Right lobe of liver (tissue), 6 donors: ENCODE results near the gene SLC45A3. TPM values are rescaled to one million over a fixed set of nuclear protein-coding genes. Genes with fewer than 3 reads are reported as not detected.
A peak's percentile ranks its signal among the peaks of the same experiment; 100 is the strongest.

ENCODE experiments used
- ATAC-seq, 4 donors: fragments of 200-7000 bp; cut with Tn5 transposase; one replicate each; pipeline ENCODE4 v1.9.1; 2020; ENCODE audit warnings: mild to moderate bottlenecking in 4 of 4, moderate library complexity in 4 of 4
- DNase-seq, 3 donors: peaks; one replicate each; pipeline ENCODE4 v3.0.0-alpha.2; 2020
- H3K27ac ChIP-seq, 3 donors: fragments of 200-600 bp; one replicate each; pipeline ENCODE4 v1.8.0; 2022
- H3K27me3 ChIP-seq, 2 donors: fragments of 200-600 bp; one replicate each; pipeline ENCODE4 v1.8.0; 2022
- H3K36me3 ChIP-seq, 4 donors: fragments of 200-600 bp; sonication (generic) in 1 of 4; one replicate each; pipeline versions ENCODE4 v1.5.1 to v1.8.0; 2017 to 2022; ENCODE audit warnings: control low read depth in 1 of 4
- H3K4me1 ChIP-seq, 4 donors: fragments of 200-600 bp; sonication (generic) in 1 of 4; one replicate each; pipeline versions ENCODE4 v1.5.1 to v1.8.0; 2017 to 2022; ENCODE audit warnings: control low read depth in 1 of 4
- H3K4me3 ChIP-seq, 3 donors: fragments of 200-600 bp; one replicate each; pipeline ENCODE4 v1.8.0; 2022
- H3K9me3 ChIP-seq, 4 donors: fragments of 200-600 bp; sonication (generic) in 1 of 4; one replicate each; pipeline versions ENCODE4 v1.5.1 to v1.8.0; 2017 to 2022; ENCODE audit warnings: control low read depth in 1 of 4
- POLR2A ChIP-seq: fragments of 450-650 bp; IDR thresholded peaks from one replicate; pipeline ENCODE4 v1.6.1; 2017; ENCODE audit warnings: antibody characterized with exemption, mild to moderate bottlenecking
- WGBS: methylation state at CpG from one replicate; pipeline ENCODE4 v1.1.6; 2018; ENCODE audit warnings: low coverage, low lambda C conversion rate; ENCODE audit not compliant: insufficient coverage; ENCODE audit errors: missing lambda C conversion rate; 5-methylcytosine and 5-hydroxymethylcytosine counted together
- intact Hi-C, 2 donors: fragments of 100-400 bp; cut with DNase I; formaldehyde crosslinking; loops; one replicate each; pipeline versions ENCODE4 v1.11.2 to v1.14.1; 2022
- small RNA-seq, 2 experiments: library from RNA; depleted of rRNA; stranded (forward); fragments of <200 nt; gene quantifications; one replicate each; pipeline ENCODE3, GENCODE V24; 2016
- total RNA-seq, 6 experiments: library from RNA; depleted of rRNA in 2 of 6; stranded (reverse); fragments of >200 nt in 2 of 6; fragmentation: NEBNext Ultra II Directional in 3 of 6; extraction: Animal tissue kit (Norgen Biotek cat#: 25700) in 3 of 6; gene quantifications; one replicate each; pipeline versions ENCODE4 v1.1.0 to v1.2.4, GENCODE V29; 2016 to 2023
- TF ChIP-seq, protein P1 (sequence below), 4 donors: fragments of 200-600 bp in 3 of 4; fragments of 450-650 bp in 1 of 4; IDR thresholded peaks; one replicate each; pipeline versions ENCODE4 v1.5.1 to v1.8.0; 2016 to 2022; ENCODE audit warnings: antibody characterized with exemption in 4 of 4, mild to moderate bottlenecking in 2 of 4
- donor health status: DM: no; HTN: yes; CAD: no.
- donor health status: DM: no; HTN: no; CAD: no.
- donor health status: DM: no; HTN: no; CAD: no.
- donor health status: DM: no; HTN: yes; CAD: no.
- donor health status: DM: no; HTN: yes; CAD: no.

SLC45A3 gene
- total RNA-seq, 6 experiments from 2014 or later, result 6.9 to 27.0 (median 7.9) TPM

- no peaks in the 10 kb centered on the region for H3K9me3 ChIP-seq
- intact Hi-C loops, result no loop called here
- no peak overlapping the region for H3K27ac ChIP-seq
- H3K27me3 ChIP-seq, result no peaks in the 10 kb centered on the region
- peaks cover 0 to 12% (median 2%) of the 10 kb centered on the region in 4 donors for H3K36me3 ChIP-seq
- no peak overlapping the region for H3K4me3 ChIP-seq
- ATAC-seq (peak in 2 of 4 donors; percentile 28 to 37), DNase-seq (no peak)
- no peak for TF ChIP-seq POLR2A
- TF ChIP-seq, protein P1, sequence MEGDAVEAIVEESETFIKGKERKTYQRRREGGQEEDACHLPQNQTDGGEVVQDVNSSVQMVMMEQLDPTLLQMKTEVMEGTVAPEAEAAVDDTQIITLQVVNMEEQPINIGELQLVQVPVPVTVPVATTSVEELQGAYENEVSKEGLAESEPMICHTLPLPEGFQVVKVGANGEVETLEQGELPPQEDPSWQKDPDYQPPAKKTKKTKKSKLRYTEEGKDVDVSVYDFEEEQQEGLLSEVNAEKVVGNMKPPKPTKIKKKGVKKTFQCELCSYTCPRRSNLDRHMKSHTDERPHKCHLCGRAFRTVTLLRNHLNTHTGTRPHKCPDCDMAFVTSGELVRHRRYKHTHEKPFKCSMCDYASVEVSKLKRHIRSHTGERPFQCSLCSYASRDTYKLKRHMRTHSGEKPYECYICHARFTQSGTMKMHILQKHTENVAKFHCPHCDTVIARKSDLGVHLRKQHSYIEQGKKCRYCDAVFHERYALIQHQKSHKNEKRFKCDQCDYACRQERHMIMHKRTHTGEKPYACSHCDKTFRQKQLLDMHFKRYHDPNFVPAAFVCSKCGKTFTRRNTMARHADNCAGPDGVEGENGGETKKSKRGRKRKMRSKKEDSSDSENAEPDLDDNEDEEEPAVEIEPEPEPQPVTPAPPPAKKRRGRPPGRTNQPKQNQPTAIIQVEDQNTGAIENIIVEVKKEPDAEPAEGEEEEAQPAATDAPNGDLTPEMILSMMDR (IDR thresholded peaks at IDR 0.05), result no peak
- H3K4me1 ChIP-seq, result peaks cover 0 to 13% (median 0%) of the 10 kb centered on the region in 4 donors
- WGBS, result 63% methylated on average over 2 of the region's 2 CpGs
Measured at GRCh38 chr1:205610036-205610435, 70.3 kb downstream of the SLC45A3 start.

Small RNA genes within 50 kb of the gene (small RNA-seq; reads per million reads assigned to genes)
- 0 reads per million in 2 experiments for gene RF00017

Other genes with a start within 250 kb of the SLC45A3 start
- under 1 TPM in 1 of 6 experiments, not detected in 5; 0.06 TPM for gene BLACAT1, start 224.5 kb downstream of the SLC45A3 start, total RNA-seq
- gene CDK18, start 175.8 kb downstream of the SLC45A3 start, total RNA-seq, result 10 to 100 TPM in 3 of 6 experiments, 1 to 10 TPM in 3; 6.3 to 22.3 (median 9.7) TPM
- 10 to 100 TPM; 15.1 to 39.2 (median 26.9) TPM for gene ELK4, start 48.5 kb downstream of the SLC45A3 start, total RNA-seq
- gene NUCKS1, start 69.7 kb upstream of the SLC45A3 start, total RNA-seq, result 10 to 100 TPM; 32.8 to 91.1 (median 68.6) TPM
- gene RAB29, start 95.0 kb upstream of the SLC45A3 start, total RNA-seq, result 10 to 100 TPM; 16.4 to 26.8 (median 21.2) TPM
- gene SLC41A1, start 132.7 kb upstream of the SLC45A3 start, total RNA-seq, result 1 to 10 TPM; 3.4 to 6.4 (median 4.6) TPM
- gene PM20D1, start 169.6 kb upstream of the SLC45A3 start, total RNA-seq, result under 1 TPM in 4 of 6 experiments, not detected in 2; 0.12 to 0.42 (median 0.15) TPM